CD4-positive, alpha-beta T cell treated with Interleukin-4 for 1 hour (primary cell): Measurements from ENCODE around the gene DYNLL1.
"Not testable (repeated sequence)": the region's sequence is repeated elsewhere in the genome, so short reads cannot be mapped to it uniquely, and the experiment has no call there.

Experiments
- DNase-seq, 2 donors: peaks; one replicate each; pipeline ENCODE4 v3.0.0-alpha.2; 2020 to 2022

DYNLL1 gene

DNA sequence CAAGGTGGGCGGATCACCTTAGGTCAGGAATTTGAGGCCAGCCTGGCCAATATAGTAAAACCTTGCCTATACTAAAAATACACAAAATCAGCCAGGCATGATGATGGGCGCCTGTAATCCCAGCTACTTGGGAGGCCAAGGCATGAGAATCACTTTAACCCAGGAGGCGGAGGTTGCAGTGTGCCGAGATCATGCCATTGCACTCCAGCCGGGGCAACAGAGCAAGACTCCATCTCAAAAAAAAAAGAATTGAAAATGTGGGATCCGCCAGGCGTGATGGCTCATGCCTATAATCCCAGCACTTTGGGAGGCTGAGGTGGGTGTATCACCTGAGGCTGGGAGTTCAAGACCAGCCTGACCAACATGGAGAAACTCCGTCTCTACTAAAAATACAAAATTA, 23.4 kb downstream of the DYNLL1 start:
- DNase-seq: not testable (repeated sequence)

DNA sequence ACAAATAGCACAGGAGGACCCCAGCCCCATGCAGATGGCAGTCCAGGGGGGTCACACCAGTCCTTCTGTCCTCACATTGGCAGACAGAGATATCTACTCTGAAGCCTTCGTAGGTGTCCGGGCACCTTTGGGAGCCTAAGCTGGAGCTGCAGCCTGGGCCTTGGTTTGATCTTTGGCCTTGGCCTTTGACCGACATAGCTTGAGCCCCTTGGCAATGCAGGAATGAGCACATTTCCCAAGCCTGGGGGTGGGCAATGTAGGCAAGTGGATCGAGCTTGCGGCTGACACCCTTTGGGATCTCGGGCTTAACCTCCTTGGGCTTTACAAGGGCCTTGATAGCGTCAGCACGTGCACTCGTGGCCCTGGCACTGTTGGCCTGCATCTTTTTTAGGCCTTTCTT, 26.7 kb downstream of the DYNLL1 start:
- DNase-seq: no peak

DNA sequence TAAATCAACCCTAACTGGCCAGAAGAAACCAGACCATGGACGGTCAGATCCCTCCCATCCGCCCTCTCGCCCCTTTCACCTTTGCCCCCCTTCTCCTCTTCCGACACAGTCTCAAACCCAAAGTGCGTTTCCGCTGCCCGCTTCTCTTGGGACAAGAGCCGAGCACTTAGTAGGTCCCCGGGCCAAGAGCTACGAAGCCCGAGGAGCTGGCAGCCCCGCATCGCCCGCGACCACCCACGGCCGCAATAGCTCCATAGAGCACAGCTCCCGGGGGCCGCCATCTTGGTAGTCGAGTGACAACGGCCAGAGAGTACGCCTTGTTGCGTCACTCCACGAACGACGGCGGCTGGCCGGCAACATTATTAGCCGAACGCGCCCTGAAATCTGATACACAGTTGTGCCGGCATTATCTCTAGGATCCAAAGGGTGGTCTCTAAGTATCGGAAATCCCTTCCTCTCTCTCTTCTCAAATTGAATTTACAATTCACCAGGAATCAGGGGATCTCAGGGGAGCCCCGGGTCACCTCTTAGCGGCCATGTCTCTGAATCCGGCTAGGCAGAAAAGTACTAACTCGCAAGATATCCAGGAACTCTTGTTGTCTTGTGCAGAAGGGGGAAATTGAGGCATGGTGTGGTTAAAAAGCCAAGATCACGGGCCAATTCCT, 33.1 kb downstream of the DYNLL1 start, which contains the start of gene COQ5:
TSS of gene COQ5 (minus strand) at position 298 of the 665 bp plus-strand sequence. CDS start at position 281, 17 bp downstream.
- DNase-seq: peak; percentile 87 to 89

DNA sequence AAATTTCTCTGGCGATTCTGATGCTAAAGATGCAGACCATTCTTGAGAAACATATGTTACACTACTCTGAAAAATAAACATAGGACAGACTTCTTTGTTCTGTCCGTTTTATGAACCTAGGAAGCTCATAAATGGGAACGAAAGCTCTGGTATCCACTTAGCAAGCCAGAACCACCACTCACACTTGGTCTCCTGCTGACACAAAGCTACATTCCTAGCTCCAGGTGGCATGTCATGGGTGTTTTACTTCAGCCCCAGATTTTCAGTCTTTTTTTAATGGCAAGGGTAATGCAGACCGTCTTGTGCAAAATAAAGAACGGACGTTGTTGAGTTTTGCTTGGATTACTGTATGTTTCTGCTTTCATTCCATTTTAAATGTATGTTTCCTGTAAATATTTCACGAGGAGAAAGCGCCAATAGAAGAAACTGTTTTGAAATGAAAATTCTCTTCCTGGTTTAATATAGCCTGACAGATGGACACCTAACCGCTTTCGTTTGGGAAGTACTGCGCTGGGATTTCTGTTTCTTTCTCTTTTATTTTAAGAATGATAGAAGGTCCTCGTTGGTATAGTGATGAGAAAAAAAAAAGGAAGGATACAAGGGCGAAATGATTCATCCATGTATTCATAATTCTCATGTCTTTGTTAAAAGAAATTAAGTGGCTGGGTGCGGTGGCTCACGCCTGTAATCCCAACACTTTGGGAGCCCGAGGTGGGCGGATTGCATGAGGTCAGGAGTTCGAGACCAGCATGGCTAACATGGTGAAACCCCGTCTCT, 33.9 kb downstream of the DYNLL1 start:
- no peak for DNase-seq

DNA sequence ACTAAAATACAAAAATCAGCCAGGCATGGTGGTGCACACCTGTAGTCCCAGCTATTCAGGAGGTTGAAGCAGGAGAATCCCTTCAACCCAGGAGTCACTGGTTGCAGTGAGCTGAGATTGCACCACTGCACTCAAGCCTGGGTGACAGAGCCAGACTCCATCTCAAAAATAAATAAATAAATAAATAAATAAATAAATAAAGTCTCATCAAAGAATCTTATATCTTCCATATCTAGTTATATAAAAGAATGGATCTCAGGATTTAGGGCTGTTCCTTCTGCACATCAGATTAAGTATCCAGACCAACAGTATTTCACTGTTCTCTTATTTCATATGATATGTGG, 34.5 kb downstream of the DYNLL1 start:
- DNase-seq: not testable (repeated sequence)

DNA sequence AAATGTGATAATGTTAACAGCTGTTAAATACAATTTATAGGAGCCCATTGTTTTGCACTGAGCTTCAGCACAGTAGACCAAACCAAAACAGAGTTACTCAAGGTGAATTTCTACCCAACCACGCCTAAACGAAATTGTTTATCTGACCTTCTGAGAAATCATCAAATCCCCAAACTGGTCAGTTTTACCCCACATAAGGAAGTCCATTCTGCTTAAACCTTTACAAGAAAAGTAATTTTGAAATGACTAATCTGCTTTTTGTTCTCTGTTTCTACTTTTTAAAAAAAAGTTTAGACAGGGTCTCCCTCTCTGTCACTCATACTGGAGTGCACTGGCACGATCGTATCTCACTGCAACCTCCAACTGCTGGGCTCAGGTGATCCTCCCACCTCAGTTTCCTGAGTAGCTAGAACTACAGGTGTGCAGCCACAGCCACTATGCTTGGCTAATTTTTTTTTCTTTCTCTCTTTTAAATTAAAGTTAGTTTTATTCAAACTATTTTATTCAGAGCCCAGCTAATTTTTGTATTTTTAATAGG, 36.9 kb downstream of the DYNLL1 start:
- peak in 1 of 2 donors; percentile 15 for DNase-seq

DNA sequence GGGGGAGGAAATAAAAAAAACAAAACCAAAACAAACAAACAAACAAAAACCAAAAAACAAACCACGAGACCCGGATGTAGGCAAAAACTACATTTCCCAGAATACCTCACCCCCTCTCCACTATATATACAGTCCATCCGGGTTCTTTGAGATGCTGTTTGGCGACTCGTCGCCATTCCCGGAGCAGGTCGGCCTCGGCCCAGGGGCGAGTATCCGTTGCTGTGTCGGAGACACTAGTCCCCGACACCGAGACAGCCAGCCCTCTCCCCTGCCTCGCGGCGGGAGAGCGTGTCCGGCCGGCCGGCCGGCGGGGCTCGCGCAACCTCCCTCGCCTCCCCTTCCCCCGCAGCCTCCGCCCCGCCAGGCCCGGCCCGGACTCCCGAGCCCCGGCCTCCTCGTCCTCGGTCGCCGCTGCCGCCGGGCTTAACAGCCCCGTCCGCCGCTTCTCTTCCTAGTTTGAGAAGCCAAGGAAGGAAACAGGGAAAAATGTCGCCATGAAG, 38.3 kb downstream of the DYNLL1 start, which contains the start of gene RNF10:
TSS of gene RNF10 (plus strand) at position 154 of the 500 bp plus-strand sequence. CDS start 456 bp downstream, outside the sequence.
- peak; percentile 81 to 93 for DNase-seq

DNA sequence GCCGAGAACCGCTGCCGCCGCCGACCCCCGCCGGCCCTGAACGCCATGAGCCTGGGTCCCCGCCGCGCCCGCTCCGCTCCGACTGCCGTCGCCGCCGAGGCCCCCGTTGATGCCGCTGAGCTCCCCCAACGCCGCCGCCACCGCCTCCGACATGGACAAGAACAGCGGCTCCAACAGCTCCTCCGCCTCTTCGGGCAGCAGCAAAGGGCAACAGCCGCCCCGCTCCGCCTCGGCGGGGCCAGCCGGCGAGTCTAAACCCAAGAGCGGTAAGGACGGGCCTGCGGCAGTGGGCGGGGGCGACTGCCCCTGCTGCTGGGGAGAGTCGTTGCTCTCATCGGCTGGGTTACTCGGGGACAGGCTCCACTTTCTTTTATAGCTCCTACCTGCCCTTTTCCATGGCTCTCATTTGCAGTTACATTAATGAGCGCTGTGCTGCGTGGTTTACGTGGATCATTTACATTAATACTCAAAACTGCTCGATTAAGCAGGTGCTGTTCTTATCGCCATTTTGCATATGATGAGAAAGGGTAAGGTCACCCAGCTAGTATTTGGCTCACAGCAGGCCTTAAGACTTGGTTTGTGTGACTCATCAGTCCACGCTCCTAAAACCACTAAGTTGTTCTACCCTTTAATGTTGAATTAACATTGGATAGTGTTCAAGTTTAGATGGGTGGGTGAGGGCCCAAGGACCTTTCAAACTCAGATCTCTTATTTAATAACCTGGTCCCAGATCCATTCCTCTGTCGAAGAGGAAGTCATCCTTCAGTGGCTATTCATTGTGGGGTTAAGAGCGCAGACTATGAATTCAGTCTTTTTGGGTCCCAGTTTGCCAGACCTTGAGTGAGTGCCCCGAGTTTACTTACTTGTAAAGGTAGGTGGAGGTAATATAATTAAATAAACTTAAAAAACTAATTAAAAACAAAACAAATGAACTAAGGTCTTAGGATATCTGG, 39.1 kb downstream of the DYNLL1 start:
- DNase-seq: peak; percentile 56 to 60

DNA sequence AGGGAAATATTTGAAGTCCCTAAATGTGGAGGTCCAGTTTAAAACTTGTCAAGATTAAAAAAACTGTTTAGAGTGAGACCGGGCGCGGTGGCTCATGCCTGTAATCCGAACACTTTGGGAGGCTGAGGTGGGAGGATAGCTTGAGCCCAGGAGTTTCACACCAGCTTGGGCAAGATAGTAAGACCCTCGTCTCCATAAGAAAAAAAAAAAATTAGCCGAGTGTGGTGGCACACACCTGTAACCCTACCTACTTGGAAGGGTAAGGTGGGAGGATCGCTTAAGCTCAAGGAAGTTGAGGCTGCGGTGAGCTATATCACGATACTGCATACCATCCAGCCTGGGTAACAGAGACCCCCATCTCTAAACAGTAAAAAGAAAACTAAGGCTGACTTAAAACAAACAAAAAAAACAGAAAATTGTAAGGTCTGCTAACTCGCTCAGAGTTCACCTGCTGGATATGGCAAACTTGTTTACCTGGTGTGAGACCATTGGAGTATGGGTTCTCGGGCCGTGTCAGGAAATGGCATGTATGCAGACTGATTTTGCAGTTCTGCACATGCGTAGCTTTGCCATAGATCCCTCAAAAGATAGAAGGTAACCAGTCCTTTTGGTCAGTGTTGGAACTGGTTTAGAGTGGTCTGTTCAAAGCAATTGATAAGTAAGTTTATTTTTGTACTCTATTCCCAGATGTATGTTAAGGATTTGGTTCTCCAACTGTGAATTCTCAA, 40.3 kb downstream of the DYNLL1 start:
- peak; percentile 19 to 50 for DNase-seq

DNA sequence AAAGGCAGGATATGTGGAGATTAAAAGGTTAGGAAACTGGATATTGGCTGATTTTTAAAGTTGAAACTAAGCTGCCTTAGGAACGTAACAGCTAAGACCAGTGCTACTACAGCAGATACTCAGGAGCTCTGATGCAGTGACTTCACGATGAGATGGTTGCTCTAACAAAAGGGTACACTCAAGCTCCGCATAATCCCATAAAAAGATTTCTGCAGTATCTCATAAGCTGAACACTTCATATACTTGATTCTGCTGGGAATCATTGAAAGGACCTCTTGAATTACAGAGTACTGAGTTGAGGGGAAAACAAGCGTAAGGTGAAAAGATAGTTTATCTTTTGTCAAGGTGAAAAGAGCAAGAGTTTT, 41.9 kb downstream of the DYNLL1 start:
- no peak for DNase-seq

DNA sequence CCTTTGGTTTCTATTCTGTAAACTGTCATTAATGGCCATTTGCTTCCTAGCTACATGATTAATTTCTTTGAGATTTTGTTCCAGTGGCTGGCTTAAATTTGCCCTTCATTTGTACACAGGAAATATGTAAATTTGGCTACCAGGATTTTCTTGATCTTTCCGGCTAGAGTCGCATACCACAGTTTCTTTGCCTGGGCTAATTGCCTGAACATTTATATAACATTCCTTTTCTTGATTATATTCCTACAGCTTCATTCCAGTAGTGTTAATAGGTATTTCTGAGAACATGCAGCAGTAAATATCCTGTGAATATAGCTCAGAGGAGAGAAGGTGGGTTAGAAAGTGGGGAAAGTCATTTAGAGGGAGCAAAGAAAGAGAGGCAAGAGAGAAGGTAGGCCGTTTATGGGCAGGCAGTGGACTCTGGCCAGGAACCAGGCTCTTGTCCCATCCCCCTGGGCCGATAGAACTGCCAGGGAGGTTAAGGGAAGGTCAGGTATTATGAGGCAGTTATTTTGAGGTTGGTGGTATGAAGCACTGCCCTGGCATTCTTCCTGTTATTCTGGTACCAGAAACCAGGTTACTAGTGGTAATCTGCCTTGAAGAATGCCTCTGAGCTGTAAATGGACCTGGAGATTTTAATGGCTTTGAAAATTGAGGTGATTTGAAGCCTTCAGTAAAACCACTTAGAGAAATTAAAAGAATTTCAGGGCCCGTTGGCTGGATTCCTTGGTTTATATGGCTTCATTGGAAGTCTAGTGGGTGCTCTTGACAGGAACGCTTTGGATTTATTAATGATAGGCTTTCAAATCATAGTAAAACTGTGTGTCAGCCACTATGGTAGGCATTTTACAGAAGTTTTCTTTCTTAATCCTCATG, 42.6 kb downstream of the DYNLL1 start:
- no peak for DNase-seq

DNA sequence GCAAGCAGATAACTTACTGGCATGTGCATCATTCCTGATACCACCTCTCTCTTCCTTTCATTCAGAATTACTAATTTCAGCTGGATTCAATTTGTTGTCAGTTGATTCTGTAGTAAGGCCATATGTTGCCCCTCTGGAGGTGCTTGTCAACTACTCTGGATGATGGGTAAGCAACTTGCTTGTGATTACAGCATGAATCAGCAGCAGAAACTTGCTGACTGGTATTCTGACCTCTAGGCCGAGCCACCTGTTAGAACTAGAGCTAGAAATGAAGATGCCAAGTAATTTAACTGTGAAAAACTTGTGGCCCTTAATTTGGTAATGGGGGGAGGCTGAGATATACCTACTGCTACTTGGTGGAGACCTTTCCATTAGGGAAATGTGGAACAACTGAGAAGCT, 43.4 kb downstream of the DYNLL1 start:
- DNase-seq: no peak

DNA sequence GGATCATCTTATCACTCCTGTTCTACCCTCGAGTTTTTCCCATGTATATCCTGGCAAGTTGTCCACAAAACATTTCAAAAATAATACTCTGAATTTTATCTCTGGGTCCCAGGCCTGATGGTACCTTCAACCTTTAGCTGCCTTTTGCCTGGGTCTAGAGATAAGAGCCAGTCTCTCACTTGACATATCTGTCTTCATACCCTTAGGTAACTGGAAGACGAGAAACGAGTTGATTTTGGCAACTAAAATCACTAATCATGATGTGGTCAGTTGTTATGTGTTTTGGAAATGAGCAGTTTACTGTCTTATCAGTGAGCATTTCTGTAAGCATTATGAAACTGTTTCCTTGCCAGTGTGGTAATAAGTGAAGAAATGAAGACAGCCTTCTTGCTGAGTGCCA, 44.5 kb downstream of the DYNLL1 start:
- DNase-seq: no peak

DNA sequence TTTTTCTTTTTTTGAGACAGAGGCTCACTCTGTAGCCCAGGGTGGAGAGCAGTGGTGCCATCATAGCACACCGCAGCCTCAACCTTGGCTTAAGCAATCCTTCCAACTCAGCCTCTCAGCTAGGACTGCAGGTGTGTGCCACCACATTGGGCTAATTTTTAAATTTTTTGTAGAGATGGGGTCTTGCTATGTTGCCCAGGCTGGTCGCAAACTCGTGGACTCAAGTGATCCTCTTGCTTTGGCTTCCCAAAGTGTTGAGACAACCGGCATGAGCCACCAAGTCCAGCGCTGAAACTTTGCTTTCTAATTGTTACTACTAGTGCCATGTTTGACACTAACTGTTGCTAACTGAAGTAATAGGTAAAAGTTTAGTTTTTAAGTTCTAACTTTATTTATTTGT, 46.3 kb downstream of the DYNLL1 start:
- DNase-seq: no peak

DNA sequence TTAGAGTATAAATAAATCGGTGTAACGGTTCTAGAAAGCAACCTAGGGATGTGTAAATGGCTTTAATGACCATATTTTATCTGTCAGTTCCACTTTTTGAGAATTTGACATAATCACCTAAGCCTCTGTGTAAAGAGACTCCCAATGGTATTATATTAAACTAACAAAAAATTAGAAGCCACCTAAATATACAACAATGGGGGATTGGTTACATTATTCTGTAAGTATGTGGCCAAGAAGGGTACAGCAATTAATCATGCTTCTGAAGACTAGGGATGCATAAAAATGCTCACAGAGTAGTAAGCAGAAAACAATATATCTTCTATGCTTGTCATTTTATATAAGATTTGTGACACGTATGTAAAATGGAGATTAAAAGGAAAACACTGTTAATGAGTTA, 48.8 kb downstream of the DYNLL1 start:
- DNase-seq: no peak

DNA sequence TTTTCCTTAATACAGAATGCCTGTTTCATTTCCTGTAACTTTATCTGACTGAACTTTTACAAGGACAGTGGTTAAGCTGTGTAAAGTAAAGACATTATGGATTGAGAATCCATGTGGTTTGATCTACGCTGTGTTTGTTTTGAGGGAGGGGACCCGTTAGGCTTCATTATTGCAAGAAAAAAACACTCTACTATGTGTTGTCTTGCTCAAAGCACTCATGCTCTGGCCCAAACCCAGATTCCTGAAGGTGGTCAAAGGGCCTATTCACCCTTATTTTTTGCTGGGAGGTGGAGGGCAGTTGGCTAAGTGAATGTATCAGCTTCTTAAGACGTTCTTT, 50.1 kb downstream of the DYNLL1 start:
- no peak for DNase-seq
